CD8-positive, alpha-beta memory T cell (primary cell): ENCODE measurements around the gene RND1. TPM values are rescaled to one million over a fixed set of nuclear protein-coding genes. Genes with fewer than 3 reads are reported as not detected.
A peak's percentile ranks its signal among the peaks of the same experiment; 100 is the strongest.
"Not testable (repeated sequence)": the region's sequence is repeated elsewhere in the genome, so short reads cannot be mapped to it uniquely, and the experiment has no call there.

Source experiments
- CTCF ChIA-PET: fragments of 350-600 bp; sonication (Branson Sonifier 250); formaldehyde crosslinking; loops from one replicate; lab custom pipeline; 2021; ENCODE audit warnings: antibody characterized with exemption; lab: Charles Lee
- POLR2A ChIA-PET: fragments of 350-600 bp; sonication (Branson Sonifier 250); formaldehyde crosslinking; loops from one replicate; lab custom pipeline; 2021; ENCODE audit warnings: antibody characterized with exemption; lab: Charles Lee
- DNase-seq, 5 donors: peaks; one replicate each; pipeline versions ENCODE4 v3.0.0 to v3.0.0-alpha.2; 2020 to 2022; ENCODE audit warnings: mixed read lengths in 1 of 5
- H3K27ac ChIP-seq: one replicate; pipeline ENCODE4 v1.7.0; 2013; ENCODE audit warnings: low read depth, mild to moderate bottlenecking, low read length, moderate library complexity
- H3K27me3 ChIP-seq: 2 replicates; pipeline ENCODE4 v1.7.0; 2013; ENCODE audit warnings: low read length, mild to moderate bottlenecking; ENCODE audit not compliant: insufficient read depth, poor library complexity, severe bottlenecking
- H3K36me3 ChIP-seq: 2 replicates; pipeline ENCODE4 v1.7.0; 2013; ENCODE audit warnings: mild to moderate bottlenecking, low read length, moderate library complexity; ENCODE audit not compliant: insufficient read depth
- H3K4me1 ChIP-seq: 2 replicates; pipeline ENCODE4 v1.7.0; 2013; ENCODE audit warnings: mild to moderate bottlenecking, low read length, moderate library complexity; ENCODE audit not compliant: insufficient read depth
- H3K4me3 ChIP-seq: 2 replicates; pipeline ENCODE4 v1.7.0; 2013; ENCODE audit warnings: mild to moderate bottlenecking, low read length
- H3K9me3 ChIP-seq: 2 replicates; pipeline ENCODE4 v1.7.0; 2013; ENCODE audit warnings: mild to moderate bottlenecking, low read length
- H3K27ac Mint-ChIP-seq, 8 donors: one replicate each; pipeline ENCODE4 v1.8.0; 2020 to 2021; ENCODE audit warnings: mixed read lengths in 8 of 8, mild to moderate bottlenecking in 6 of 8, inconsistent platforms in 3 of 8, moderate library complexity in 3 of 8
- H3K27me3 Mint-ChIP-seq, 2 donors: one replicate each; pipeline ENCODE4 v1.8.0; 2020 to 2021; ENCODE audit warnings: mixed read lengths in 2 of 2, mild to moderate bottlenecking in 1 of 2, moderate library complexity in 1 of 2
- H3K36me3 Mint-ChIP-seq, 3 donors: one replicate each; pipeline ENCODE4 v1.8.0; 2020 to 2021; ENCODE audit warnings: mixed read lengths in 3 of 3, inconsistent platforms in 1 of 3, mild to moderate bottlenecking in 1 of 3
- H3K4me1 Mint-ChIP-seq, 3 donors: one replicate each; pipeline ENCODE4 v1.8.0; 2020 to 2021; ENCODE audit warnings: mixed read lengths in 3 of 3, inconsistent platforms in 1 of 3, mild to moderate bottlenecking in 1 of 3
- H3K4me3 Mint-ChIP-seq, 7 donors: one replicate each; pipeline ENCODE4 v1.8.0; 2020 to 2021; ENCODE audit warnings: mixed read lengths in 7 of 7, mild to moderate bottlenecking in 6 of 7, moderate library complexity in 4 of 7, inconsistent platforms in 2 of 7
- H3K9me3 Mint-ChIP-seq, 5 donors: one replicate each; pipeline ENCODE4 v1.8.0; 2020 to 2022; ENCODE audit warnings: mixed read lengths in 5 of 5, mild to moderate bottlenecking in 3 of 5, moderate library complexity in 2 of 5, inconsistent platforms in 1 of 5
- polyA plus RNA-seq: library from polyadenylated mRNA; unstranded; fragments of 300-500 nt; fragmentation: Illumina TruSeq; gene quantifications from one replicate; pipeline ENCODE4 v1.2.3, GENCODE V29; 2021
- total RNA-seq, 2 experiments: library from RNA; stranded (reverse); gene quantifications; one replicate each; pipeline ENCODE4 v1.2.3, GENCODE V29; 2021

RND1 gene
- total RNA-seq, result 1 to 10 TPM; 2.0 to 2.6 TPM
- 0.90 TPM for polyA plus RNA-seq

DNA sequence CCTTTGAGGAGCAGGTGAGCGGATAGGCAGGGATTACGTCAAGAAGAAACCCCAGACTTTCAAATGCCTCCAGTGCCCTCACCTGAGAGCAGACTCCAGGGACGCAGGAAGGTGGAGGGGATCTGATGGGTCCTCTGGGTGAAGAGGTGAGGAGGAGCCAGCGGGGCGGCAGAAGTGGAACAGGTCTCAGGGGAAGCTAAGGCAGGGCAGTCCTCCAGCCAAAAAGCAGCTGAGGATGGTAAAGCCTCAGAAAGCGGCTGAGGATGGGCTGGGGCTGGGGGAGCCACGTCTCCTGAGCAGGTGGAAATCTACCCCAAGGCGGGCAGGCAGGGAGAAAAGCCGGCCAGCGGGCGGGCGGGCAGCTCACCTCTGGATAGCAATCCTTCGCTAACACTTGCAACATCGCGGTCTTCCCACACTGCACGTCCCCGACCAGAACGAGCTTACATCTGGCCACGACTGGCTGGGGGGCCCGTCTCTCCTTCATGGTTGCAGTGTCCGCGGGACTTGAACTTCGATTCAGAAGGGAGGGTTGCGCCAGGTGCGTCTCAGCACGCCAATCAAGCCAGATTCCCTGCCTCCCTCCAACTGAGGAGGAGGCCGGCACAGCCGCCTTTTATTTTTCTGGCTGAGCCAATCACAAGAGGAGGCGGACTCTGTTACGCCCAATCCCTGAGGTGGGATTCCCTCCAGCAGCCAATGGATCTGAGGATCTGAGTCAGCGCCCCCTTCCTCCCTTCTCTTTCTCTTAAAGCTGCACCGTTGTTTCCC lies at the start of gene RND1:
Gene RND1 (minus strand): TSS at position 590 of the 771 bp plus-strand sequence. CDS start 103 bp downstream, at position 487.
- Mint-ChIP-seq H3K4me3 (peak within 1 kb of the TSS; percentile 90 to 96 (median 93)), H3K9me3 (peaks cover 0 to 2% (median 0%) of the 10 kb centered on the region in 5 donors), H3K27me3 (peaks cover 26 to 30% of the 10 kb centered on the region in 2 donors), H3K27ac (peak within 1 kb of the TSS; percentile 55 to 96 (median 88)), H3K4me1 (peaks cover 21 to 27% (median 24%) of the 10 kb centered on the region in 3 donors), H3K36me3 (peaks cover 0 to 5% (median 2%) of the 10 kb centered on the region in 3 donors)
- CTCF ChIA-PET, result interaction anchor here (1.2 to 6.5 kb wide), 8 partner anchors 13 to 123 kb away, joined by 3 to 49 read pairs (median 6); partner anchors contain the start of genes DDX23 and WNT1
- Histone ChIP-seq H3K9me3 (no peaks in the 10 kb centered on the region), H3K4me3 (peak within 1 kb of the TSS; percentile 84), H3K4me1 (peaks cover 22% of the 10 kb centered on the region), H3K36me3 (no peaks in the 10 kb centered on the region), H3K27me3 (peaks cover 22% of the 10 kb centered on the region), H3K27ac (peak within 1 kb of the TSS; percentile 39)
- POLR2A ChIA-PET, result interaction anchor here (0.6 to 1.9 kb wide), 7 partner anchors 9 to 61 kb away, joined by 3 to 20 read pairs (median 5); partner anchors contain the start of genes DDX23 and FKBP11
- peak; percentile 75 to 90 (median 86) for DNase-seq

DNA sequence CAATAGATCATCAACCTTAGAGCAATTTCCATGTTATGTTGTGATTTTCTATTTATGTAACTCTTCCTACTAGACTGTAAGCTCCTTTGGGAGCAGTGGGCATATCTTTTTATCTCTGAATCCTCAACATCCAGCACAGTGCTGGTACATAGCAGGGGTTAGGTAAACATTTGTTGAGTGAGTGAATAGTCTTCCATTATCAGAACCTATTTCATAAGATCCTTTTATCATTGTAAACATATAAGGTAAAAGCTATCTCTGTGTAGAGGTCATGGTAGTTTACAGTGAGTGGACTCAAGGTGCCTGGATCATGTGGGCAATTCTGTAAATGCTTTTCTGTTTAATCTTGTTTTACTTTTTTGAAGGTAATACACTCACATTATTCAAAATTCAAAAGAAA lies 44.5 kb upstream of the RND1 start:
- H3K36me3 Mint-ChIP-seq, result no peaks in the 10 kb centered on the region
- H3K4me3 Mint-ChIP-seq, result no peak overlapping the region
- H3K9me3 Mint-ChIP-seq, result no peaks in the 10 kb centered on the region
- Histone ChIP-seq H3K9me3 (no peaks in the 10 kb centered on the region), H3K4me1 (no peaks in the 10 kb centered on the region), H3K27ac (no peak overlapping the region), H3K27me3 (no peaks in the 10 kb centered on the region), H3K36me3 (no peaks in the 10 kb centered on the region), H3K4me3 (no peak overlapping the region)
- DNase-seq, result no peak
- POLR2A ChIA-PET, result no interaction called here
- CTCF ChIA-PET, result interaction anchor here (1.1 to 2.3 kb wide), 3 partner anchors 26 to 68 kb away, joined by 3 to 11 read pairs (median 4); partner anchors contain the start of genes DDX23 and WNT1
- no peak overlapping the region for H3K27ac Mint-ChIP-seq
- no peaks in the 10 kb centered on the region for H3K27me3 Mint-ChIP-seq
- H3K4me1 Mint-ChIP-seq, result no peaks in the 10 kb centered on the region

DNA sequence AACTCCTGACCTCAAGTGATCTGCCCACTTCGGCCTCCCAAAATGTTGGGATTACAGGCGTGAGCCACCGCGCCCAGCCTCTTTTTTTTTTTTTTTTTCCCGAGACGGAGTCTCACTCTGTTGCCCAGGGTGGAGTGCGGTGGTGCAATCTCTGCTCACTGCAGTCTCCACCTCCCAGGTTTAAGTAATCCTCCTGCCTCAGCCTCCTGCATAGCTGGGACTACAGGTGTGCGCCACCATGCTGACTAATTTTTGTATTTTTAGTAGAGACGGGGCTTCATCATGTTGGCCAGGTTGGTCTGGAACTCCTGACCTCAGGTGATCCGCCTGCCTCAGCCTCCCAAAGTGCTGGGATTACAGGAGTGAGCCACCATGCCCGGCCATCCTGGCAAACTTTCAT lies 44.0 kb upstream of the RND1 start:
- H3K4me3 Mint-ChIP-seq, H3K36me3 Mint-ChIP-seq, H3K4me1 Mint-ChIP-seq, H3K27me3 ChIP-seq, DNase-seq, H3K27me3 Mint-ChIP-seq, H3K36me3 ChIP-seq, H3K27ac ChIP-seq, H3K9me3 Mint-ChIP-seq, H3K9me3 ChIP-seq, H3K4me3 ChIP-seq, H3K27ac Mint-ChIP-seq, H3K4me1 ChIP-seq, POLR2A ChIA-PET: not testable (repeated sequence)
- CTCF ChIA-PET, result interaction anchor here (1.6 kb wide), 1 partner anchor 26 kb away, joined by 4 read pairs; no protein-coding TSS in a partner anchor

DNA sequence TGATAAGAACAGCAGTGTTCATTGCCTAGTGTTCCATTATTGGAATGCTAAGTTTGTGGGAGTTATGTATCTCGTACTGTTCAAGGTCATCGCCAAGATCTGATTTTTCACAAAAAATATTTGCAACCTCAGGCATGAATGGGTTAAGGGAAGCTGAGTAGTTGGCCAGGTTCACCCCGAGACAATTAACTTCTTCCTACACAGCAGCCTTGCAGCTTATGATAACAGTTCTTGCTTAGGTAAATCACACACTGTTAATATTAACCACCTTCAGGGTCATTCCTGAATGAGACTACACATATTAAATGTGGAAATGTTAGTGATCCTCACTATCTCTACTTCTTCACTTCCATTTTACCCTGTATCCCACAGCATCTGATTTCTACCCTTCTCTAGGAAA lies 41.6 kb upstream of the RND1 start:
- no peaks in the 10 kb centered on the region for H3K36me3 Mint-ChIP-seq
- peak overlapping the region in 1 of 7 donors; percentile 74 for H3K4me3 Mint-ChIP-seq
- peaks cover 3 to 14% (median 4%) of the 10 kb centered on the region in 3 donors for H3K4me1 Mint-ChIP-seq
- no peaks in the 10 kb centered on the region for H3K27me3 ChIP-seq
- H3K27ac Mint-ChIP-seq, result no peak overlapping the region
- CTCF ChIA-PET, result interaction anchor here (0.9 to 1.6 kb wide), 2 partner anchors 17 to 81 kb away, joined by 3 to 4 read pairs; no protein-coding TSS in a partner anchor
- no peaks in the 10 kb centered on the region for H3K36me3 ChIP-seq
- DNase-seq, result no peak
- no peak overlapping the region for H3K27ac ChIP-seq
- no peak overlapping the region for H3K4me3 ChIP-seq
- no peaks in the 10 kb centered on the region for H3K9me3 ChIP-seq
- no peaks in the 10 kb centered on the region for H3K27me3 Mint-ChIP-seq
- POLR2A ChIA-PET, result no interaction called here
- no peaks in the 10 kb centered on the region for H3K9me3 Mint-ChIP-seq
- H3K4me1 ChIP-seq, result peaks cover 6% of the 10 kb centered on the region

DNA sequence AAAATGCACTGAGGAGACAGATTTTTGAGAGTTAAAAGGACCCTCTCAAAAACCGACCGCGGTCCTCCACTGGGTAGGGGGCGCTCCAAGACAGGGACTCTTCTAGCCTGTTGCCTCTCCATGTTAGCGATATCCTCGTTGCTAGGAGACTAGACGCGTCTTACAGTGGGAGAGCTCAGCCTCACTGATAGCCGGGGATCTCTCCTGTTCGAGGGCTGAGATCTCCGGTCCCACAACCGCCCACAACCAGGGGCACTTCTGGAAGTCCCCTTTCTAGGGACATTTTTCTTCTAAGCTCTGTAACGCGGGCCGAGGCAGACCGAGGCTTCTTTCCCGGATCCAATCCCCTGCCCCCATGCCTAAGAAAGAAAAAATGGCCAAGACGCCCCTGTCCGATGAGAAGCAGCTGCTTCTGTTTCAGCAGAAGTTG lies 38.3 kb upstream of the RND1 start:
- no peaks in the 10 kb centered on the region for H3K36me3 ChIP-seq
- no peak overlapping the region for H3K27ac ChIP-seq
- no peaks in the 10 kb centered on the region for H3K9me3 ChIP-seq
- POLR2A ChIA-PET, result interaction anchor here (0.6 to 1.2 kb wide), 4 partner anchors 10 to 76 kb away, joined by 3 to 8 read pairs (median 4); no protein-coding TSS in a partner anchor
- peaks cover 6% of the 10 kb centered on the region for H3K4me1 ChIP-seq
- CTCF ChIA-PET, result interaction anchor here (0.6 to 6.0 kb wide), 22 partner anchors 9 to 93 kb away, joined by 3 to 68 read pairs (median 4); partner anchors contain the start of genes ARF3, FKBP11, RND1 and WNT1
- Mint-ChIP-seq H3K4me1 (peaks cover 3 to 14% (median 4%) of the 10 kb centered on the region in 3 donors), H3K4me3 (peak overlapping the region; percentile 28 to 83 (median 80)), H3K27ac (peak overlapping the region; percentile 41 to 91 (median 82)), H3K9me3 (no peaks in the 10 kb centered on the region), H3K36me3 (no peaks in the 10 kb centered on the region), H3K27me3 (no peaks in the 10 kb centered on the region)
- peak; percentile 70 to 89 (median 78) for DNase-seq
- no peaks in the 10 kb centered on the region for H3K27me3 ChIP-seq
- peak overlapping the region; percentile 49 for H3K4me3 ChIP-seq

DNA sequence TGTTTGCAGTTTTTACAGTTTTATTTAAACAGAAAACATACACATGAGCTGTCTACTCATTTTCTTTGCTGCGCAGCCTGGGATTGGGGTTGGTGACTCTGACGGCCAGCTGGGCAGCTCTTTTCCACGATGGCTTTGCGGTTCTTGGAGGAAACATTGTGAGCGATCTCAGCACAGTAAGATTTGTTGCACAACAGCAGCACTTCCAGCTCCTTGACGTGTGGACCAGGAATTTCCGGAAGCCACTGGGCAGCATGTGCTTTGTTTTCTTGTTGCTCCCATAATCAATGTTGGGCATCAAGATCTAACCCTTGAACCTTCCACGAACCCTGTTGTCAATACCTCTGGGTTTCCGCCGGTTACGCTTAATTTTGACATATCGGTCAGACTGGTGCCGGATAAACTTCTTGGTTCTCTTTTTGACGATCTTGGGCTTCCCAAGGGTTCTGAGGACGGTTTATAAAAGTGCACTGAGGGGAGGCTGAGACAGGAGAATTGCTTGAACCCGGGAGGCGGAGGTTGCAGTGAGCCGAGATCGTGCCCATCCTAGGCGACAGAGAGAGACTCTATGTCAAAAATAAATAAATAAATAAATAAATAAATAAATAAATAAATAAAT lies 37.8 kb upstream of the RND1 start:
- H3K4me1 ChIP-seq, result peaks cover 6% of the 10 kb centered on the region
- no peaks in the 10 kb centered on the region for H3K27me3 ChIP-seq
- H3K4me3 ChIP-seq, result no peak overlapping the region
- H3K4me3 Mint-ChIP-seq, result peak overlapping the region in 4 of 7 donors; percentile 24 to 48 (median 30)
- no peak for DNase-seq
- H3K27me3 Mint-ChIP-seq, result peaks cover 0 to 3% of the 10 kb centered on the region in 2 donors
- H3K9me3 ChIP-seq, result no peaks in the 10 kb centered on the region
- H3K36me3 ChIP-seq, result no peaks in the 10 kb centered on the region
- H3K4me1 Mint-ChIP-seq, result peaks cover 3 to 14% (median 4%) of the 10 kb centered on the region in 3 donors
- POLR2A ChIA-PET, result interaction anchor here (0.9 to 1.2 kb wide), 3 partner anchors 17 to 77 kb away, joined by 3 to 4 read pairs (median 3); partner anchors contain the start of gene DDX23
- H3K36me3 Mint-ChIP-seq, result no peaks in the 10 kb centered on the region
- CTCF ChIA-PET, result interaction anchor here (0.6 to 6.0 kb wide), 20 partner anchors 8 to 94 kb away, joined by 3 to 68 read pairs (median 4); partner anchors contain the start of genes FKBP11, RND1 and WNT1
- H3K9me3 Mint-ChIP-seq, result no peaks in the 10 kb centered on the region
- peak overlapping the region in 1 of 8 donors; percentile 47 for H3K27ac Mint-ChIP-seq
- no peak overlapping the region for H3K27ac ChIP-seq

DNA sequence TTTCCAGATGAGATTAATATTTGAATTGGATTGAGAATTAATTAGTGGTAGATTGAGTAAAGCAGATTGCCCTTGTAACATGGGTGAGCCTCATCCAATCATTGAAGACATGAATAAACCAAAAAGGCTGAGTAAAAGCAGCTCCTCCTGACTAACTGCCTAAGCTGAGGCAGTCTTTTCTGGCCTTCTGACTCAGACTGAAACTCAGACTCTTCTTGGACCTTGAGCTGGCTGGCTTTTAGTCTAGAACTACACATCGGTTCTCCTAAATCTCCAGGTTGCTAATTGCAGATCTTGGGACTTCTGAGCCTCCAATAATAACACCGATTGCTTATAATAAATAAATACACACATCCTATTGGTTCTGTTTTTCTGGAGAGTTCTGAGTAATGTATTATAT lies 35.6 kb upstream of the RND1 start:
- Histone ChIP-seq H3K9me3 (no peaks in the 10 kb centered on the region), H3K4me1 (peaks cover 6% of the 10 kb centered on the region), H3K36me3 (no peaks in the 10 kb centered on the region), H3K27ac (no peak overlapping the region), H3K27me3 (no peaks in the 10 kb centered on the region), H3K4me3 (no peak overlapping the region)
- Mint-ChIP-seq H3K27ac (no peak overlapping the region), H3K27me3 (peaks cover 2 to 4% of the 10 kb centered on the region in 2 donors), H3K4me1 (peaks cover 3 to 14% (median 4%) of the 10 kb centered on the region in 3 donors), H3K36me3 (no peaks in the 10 kb centered on the region), H3K9me3 (no peaks in the 10 kb centered on the region), H3K4me3 (no peak overlapping the region)
- ChIA-PET POLR2A (interaction anchor here (0.7 to 1.0 kb wide), 3 partner anchors 35 to 118 kb away, joined by 3 to 4 read pairs (median 3); no protein-coding TSS in a partner anchor), CTCF (interaction anchor here (0.7 to 6.0 kb wide), 9 partner anchors 11 to 1044 kb away, joined by 3 to 67 read pairs (median 4); partner anchors contain the start of gene FKBP11)
- no peak for DNase-seq
